AG04449 (cell line): ENCODE data around the gene NOX5.

Experiments used
- CTCF ChIA-PET: fragments of 350-600 bp; formaldehyde crosslinking; extraction: SDS; loops from one replicate; lab custom pipeline; 2021; ENCODE audit warnings: antibody characterized with exemption; lab: Yijun Ruan, JAX
- POLR2A ChIA-PET: fragments of 400-600, 350-600 bp; formaldehyde crosslinking; extraction: SDS; loops from one replicate; lab custom pipeline; 2020; ENCODE audit warnings: antibody characterized with exemption, inconsistent platforms; lab: Yijun Ruan, JAX
- DNase-seq: peaks from one replicate; pipeline ENCODE4 v3.0.0-alpha.2; 2010; ENCODE audit warnings: low read depth, low spot score
- H3K4me3 ChIP-seq: 2 replicates; pipeline ENCODE4 v1.5.1; 2011; ENCODE audit warnings: low read depth, mild to moderate bottlenecking, control low read depth, low read length
- CTCF ChIP-seq: IDR thresholded peaks from one replicate; pipeline ENCODE4 v1.5.1; 2011; ENCODE audit warnings: mild to moderate bottlenecking, moderate library complexity, low read length, control low read depth, inconsistent platforms; ENCODE audit not compliant: insufficient read depth; ENCODE audit errors: missing control alignments

NOX5 gene

GRCh38 chr15:69107025-69107620 lies 92.6 kb downstream of the NOX5 start:
- POLR2A ChIA-PET, result no interaction called here
- no peak for DNase-seq
- TF ChIP-seq CTCF, result no peak
- CTCF ChIA-PET, result no interaction called here
- H3K4me3 ChIP-seq, result no peak overlapping the region
